CD14-positive monocyte (primary cell): ENCODE data around the gene CAPN13. TPM values are rescaled to one million over a fixed set of nuclear protein-coding genes. Genes with fewer than 3 reads are reported as not detected.

Experiments
- DNase-seq, 3 donors: peaks; one replicate each; pipeline ENCODE4 v3.0.0-alpha.2; 2011 to 2022
- H2AFZ ChIP-seq: 2 replicates; pipeline ENCODE4 v1.6.0; 2012; ENCODE audit warnings: mild to moderate bottlenecking, low read depth, low read length, inconsistent platforms; ENCODE audit not compliant: insufficient read depth, poor library complexity, severe bottlenecking
- H3K27ac ChIP-seq, 2 donors: 1 replicate in 1 of 2; 2 replicates in 1 of 2; pipeline ENCODE4 v1.5.1; 2012 to 2013; ENCODE audit warnings: low read length in 2 of 2, control low read depth in 1 of 2, inconsistent platforms in 1 of 2, low read depth in 1 of 2, mild to moderate bottlenecking in 1 of 2
- H3K27me3 ChIP-seq, 2 donors: one replicate each; pipeline versions ENCODE4 v1.6.0 to v1.6.1; 2011 to 2013; ENCODE audit warnings: low read length in 2 of 2; ENCODE audit not compliant: control insufficient read depth in 2 of 2, insufficient read depth in 2 of 2
- H3K36me3 ChIP-seq, 2 donors: replicated peaks in 1 of 2; 1 replicate in 1 of 2; 2 replicates in 1 of 2; pipeline versions ENCODE4 v1.5.1 to v1.6.1; 2012 to 2013; ENCODE audit warnings: low read length in 2 of 2, control low read depth in 1 of 2, inconsistent platforms in 1 of 2, mild to moderate bottlenecking in 1 of 2; ENCODE audit not compliant: insufficient read depth in 2 of 2, control insufficient read depth in 1 of 2
- H3K4me1 ChIP-seq, 2 donors: 1 replicate in 1 of 2; 2 replicates in 1 of 2; pipeline versions ENCODE4 v1.5.1 to v1.6.1; 2012 to 2013; ENCODE audit warnings: low read length in 2 of 2, control low read depth in 1 of 2, inconsistent platforms in 1 of 2, mild to moderate bottlenecking in 1 of 2, moderate library complexity in 1 of 2; ENCODE audit not compliant: insufficient read depth in 2 of 2, control insufficient read depth in 1 of 2
- H3K4me2 ChIP-seq: replicated peaks from 2 replicates; pipeline ENCODE3; 2012; ENCODE audit warnings: low read length, moderate library complexity, mild to moderate bottlenecking; ENCODE audit not compliant: poor library complexity, severe bottlenecking; ENCODE audit errors: extremely low read depth
- H3K4me3 ChIP-seq, 3 experiments: fragments of 200-600 bp in 1 of 3; sonication (generic) in 1 of 3; replicated peaks in 1 of 3; 1 replicate in 2 of 3; 2 replicates in 1 of 3; pipeline ENCODE4 v1.5.1; 2011 to 2013; ENCODE audit warnings: low read length in 3 of 3, mild to moderate bottlenecking in 3 of 3, control low read depth in 2 of 3, low read depth in 2 of 3, inconsistent platforms in 1 of 3, moderate library complexity in 1 of 3
- H3K79me2 ChIP-seq: 2 replicates; pipeline ENCODE4 v1.6.0; 2012; ENCODE audit warnings: mild to moderate bottlenecking, control low read depth, inconsistent platforms, low read length, moderate library complexity; ENCODE audit not compliant: insufficient read depth
- H3K9ac ChIP-seq: 2 replicates; pipeline ENCODE4 v1.6.0; 2017; ENCODE audit warnings: low read length, mild to moderate bottlenecking; ENCODE audit not compliant: insufficient read depth, poor library complexity, severe bottlenecking
- H3K9me3 ChIP-seq, 2 donors: replicated peaks in 1 of 2; 1 replicate in 1 of 2; 2 replicates in 1 of 2; pipeline versions ENCODE4 v1.5.1 to v1.6.1; 2012 to 2013; ENCODE audit warnings: low read length in 2 of 2, control low read depth in 1 of 2; ENCODE audit not compliant: control insufficient read depth in 1 of 2, insufficient read depth in 1 of 2
- H4K20me1 ChIP-seq: 2 replicates; pipeline ENCODE4 v1.6.0; 2012; ENCODE audit warnings: mild to moderate bottlenecking, low read length, control low read depth, moderate library complexity; ENCODE audit not compliant: insufficient read depth
- H3K27ac Mint-ChIP-seq, 7 donors: one replicate each; pipeline ENCODE4 v1.8.0; 2020; ENCODE audit warnings: mild to moderate bottlenecking in 7 of 7, mixed read lengths in 7 of 7, moderate library complexity in 6 of 7, inconsistent platforms in 2 of 7
- H3K27me3 Mint-ChIP-seq, 3 donors: one replicate each; pipeline ENCODE4 v1.8.0; 2021 to 2022; ENCODE audit warnings: low read depth in 3 of 3, mild to moderate bottlenecking in 3 of 3, mixed read lengths in 3 of 3, moderate library complexity in 3 of 3, inconsistent platforms in 1 of 3
- H3K36me3 Mint-ChIP-seq, 2 donors: one replicate each; pipeline ENCODE4 v1.8.0; 2020; ENCODE audit warnings: mixed read lengths in 2 of 2, inconsistent platforms in 1 of 2, mild to moderate bottlenecking in 1 of 2
- H3K4me1 Mint-ChIP-seq: one replicate; pipeline ENCODE4 v1.8.0; 2020; ENCODE audit warnings: mild to moderate bottlenecking, mixed read lengths
- H3K4me3 Mint-ChIP-seq, 2 donors: one replicate each; pipeline ENCODE4 v1.8.0; 2020; ENCODE audit warnings: mild to moderate bottlenecking in 2 of 2, mixed read lengths in 2 of 2, moderate library complexity in 1 of 2
- H3K9me3 Mint-ChIP-seq, 7 donors: one replicate each; pipeline ENCODE4 v1.8.0; 2020 to 2022; ENCODE audit warnings: mixed read lengths in 7 of 7, mild to moderate bottlenecking in 6 of 7, moderate library complexity in 6 of 7, inconsistent platforms in 2 of 7
- CTCF ChIP-seq: fragments of 200-600 bp; IDR thresholded peaks from one replicate; pipeline ENCODE4 v1.8.0; 2022; ENCODE audit warnings: antibody characterized with exemption, mild to moderate bottlenecking
- WGBS: methylation state at CpG from one replicate; pipeline ENCODE4 v1.1.5; 2013; ENCODE audit warnings: missing lambda C conversion rate; ENCODE audit not compliant: insufficient coverage; 5-methylcytosine and 5-hydroxymethylcytosine counted together
- intact Hi-C, 2 donors: fragments of 100-400 bp; cut with micrococcal nuclease; formaldehyde crosslinking; loops; one replicate each; pipeline versions ENCODE4 v1.15.0 to v1.15.1; 2023
- polyA plus RNA-seq, 3 donors: library from polyadenylated mRNA; depleted of rRNA in 1 of 3; unstranded in 2 of 3; stranded (reverse) in 1 of 3; fragments of 300-500 nt in 2 of 3; fragments of >200 nt in 1 of 3; fragmentation: Illumina TruSeq in 2 of 3; gene quantifications; 1 replicate in 2 of 3; 2 replicates in 1 of 3; pipeline ENCODE4 v1.2.3, GENCODE V29; 2012 to 2021

CAPN13 gene
- polyA plus RNA-seq, 3 donors, result not detected

GRCh38 chr2:30769481-30769780 is 37.8 kb downstream of the CAPN13 start:
- H3K27me3 Mint-ChIP-seq, result peaks cover 2 to 6% (median 6%) of the 10 kb centered on the region in 3 donors
- no peak overlapping the region for H3K4me2 ChIP-seq
- no peaks in the 10 kb centered on the region for H3K36me3 Mint-ChIP-seq
- H3K27ac ChIP-seq, result no peak overlapping the region
- peaks cover 0 to 1% (median 0%) of the 10 kb centered on the region in 7 donors for H3K9me3 Mint-ChIP-seq
- no peak overlapping the region for H3K4me3 Mint-ChIP-seq
- H3K27ac Mint-ChIP-seq, result no peak overlapping the region
- no peak overlapping the region for H3K9ac ChIP-seq
- intact Hi-C loops, result no loop called here
- no peaks in the 10 kb centered on the region for H3K36me3 ChIP-seq
- no peaks in the 10 kb centered on the region for H3K79me2 ChIP-seq
- no peak for DNase-seq
- H2AFZ ChIP-seq, result no peak overlapping the region
- no peaks in the 10 kb centered on the region for H3K4me1 ChIP-seq
- no peaks in the 10 kb centered on the region for H4K20me1 ChIP-seq
- no peaks in the 10 kb centered on the region for H3K4me1 Mint-ChIP-seq
- H3K4me3 ChIP-seq, result no peak overlapping the region
- no CpG with 5 or more reads among the region's 2 CpGs for WGBS
- H3K27me3 ChIP-seq, result no peaks in the 10 kb centered on the region
- no peaks in the 10 kb centered on the region for H3K9me3 ChIP-seq
- no peak for TF ChIP-seq CTCF

- 88% methylated on average over 4 of the region's 9 CpGs for WGBS
Observed at GRCh38 chr2:30768708-30769480, 38.4 kb downstream of the CAPN13 start.

More at GRCh38 chr2:30768708-30769480, 38.4 kb downstream of the CAPN13 start:
- Histone ChIP-seq H3K4me3 (no peak overlapping the region), H3K27ac (no peak overlapping the region), H4K20me1 (no peaks in the 10 kb centered on the region), H3K36me3 (no peaks in the 10 kb centered on the region), H3K9ac (no peak overlapping the region), H2AFZ (no peak overlapping the region), H3K4me2 (no peak overlapping the region), H3K9me3 (no peaks in the 10 kb centered on the region), H3K79me2 (no peaks in the 10 kb centered on the region), H3K4me1 (no peaks in the 10 kb centered on the region), H3K27me3 (no peaks in the 10 kb centered on the region)
- Mint-ChIP-seq H3K27ac (no peak overlapping the region), H3K4me1 (no peaks in the 10 kb centered on the region), H3K4me3 (no peak overlapping the region), H3K27me3 (peaks cover 2 to 6% (median 4%) of the 10 kb centered on the region in 3 donors), H3K36me3 (no peaks in the 10 kb centered on the region), H3K9me3 (peaks cover 0 to 3% (median 0%) of the 10 kb centered on the region in 7 donors)
- intact Hi-C loops, result no loop called here
- no peak for TF ChIP-seq CTCF
- DNase-seq, result no peak
